SU-DHL-6 (cell line): Measurements from ENCODE around the gene CLEC16A.

ENCODE experiments used
- EZH2phosphoT487 ChIP-seq: fragments of 200-600 bp; sonication (generic), shearing (Covaris generic); conservative IDR thresholded peaks from 2 replicates; pipeline ENCODE4 v1.6.1; 2018; ENCODE audit warnings: mild to moderate bottlenecking, antibody characterized with exemption, low read length, moderate library complexity, mixed read lengths
- TF ChIP-seq, protein P1 (sequence below): fragments of 200-600 bp; sonication (generic); IDR thresholded peaks from one replicate; pipeline ENCODE4 v1.5.1; 2017; ENCODE audit warnings: antibody characterized with exemption, mild to moderate bottlenecking, low read length, moderate library complexity; ENCODE audit not compliant: insufficient read depth, poor library complexity, severe bottlenecking

- TF ChIP-seq, protein P1, sequence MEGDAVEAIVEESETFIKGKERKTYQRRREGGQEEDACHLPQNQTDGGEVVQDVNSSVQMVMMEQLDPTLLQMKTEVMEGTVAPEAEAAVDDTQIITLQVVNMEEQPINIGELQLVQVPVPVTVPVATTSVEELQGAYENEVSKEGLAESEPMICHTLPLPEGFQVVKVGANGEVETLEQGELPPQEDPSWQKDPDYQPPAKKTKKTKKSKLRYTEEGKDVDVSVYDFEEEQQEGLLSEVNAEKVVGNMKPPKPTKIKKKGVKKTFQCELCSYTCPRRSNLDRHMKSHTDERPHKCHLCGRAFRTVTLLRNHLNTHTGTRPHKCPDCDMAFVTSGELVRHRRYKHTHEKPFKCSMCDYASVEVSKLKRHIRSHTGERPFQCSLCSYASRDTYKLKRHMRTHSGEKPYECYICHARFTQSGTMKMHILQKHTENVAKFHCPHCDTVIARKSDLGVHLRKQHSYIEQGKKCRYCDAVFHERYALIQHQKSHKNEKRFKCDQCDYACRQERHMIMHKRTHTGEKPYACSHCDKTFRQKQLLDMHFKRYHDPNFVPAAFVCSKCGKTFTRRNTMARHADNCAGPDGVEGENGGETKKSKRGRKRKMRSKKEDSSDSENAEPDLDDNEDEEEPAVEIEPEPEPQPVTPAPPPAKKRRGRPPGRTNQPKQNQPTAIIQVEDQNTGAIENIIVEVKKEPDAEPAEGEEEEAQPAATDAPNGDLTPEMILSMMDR: no peak
- no peak for TF ChIP-seq EZH2phosphoT487
These were observed 115.2 kb downstream of the CLEC16A start for GRCh38 chr16:11059588-11059987.
